TTC549 (cell line): Measurements from ENCODE around the gene SHB.

ENCODE experiments used
- FAIRE-seq: peaks from 2 replicates; lab custom pipeline; 2012; peaks lifted over from hg19 to GRCh38; lab: Jason Lieb, UNC

The SHB gene

DNA sequence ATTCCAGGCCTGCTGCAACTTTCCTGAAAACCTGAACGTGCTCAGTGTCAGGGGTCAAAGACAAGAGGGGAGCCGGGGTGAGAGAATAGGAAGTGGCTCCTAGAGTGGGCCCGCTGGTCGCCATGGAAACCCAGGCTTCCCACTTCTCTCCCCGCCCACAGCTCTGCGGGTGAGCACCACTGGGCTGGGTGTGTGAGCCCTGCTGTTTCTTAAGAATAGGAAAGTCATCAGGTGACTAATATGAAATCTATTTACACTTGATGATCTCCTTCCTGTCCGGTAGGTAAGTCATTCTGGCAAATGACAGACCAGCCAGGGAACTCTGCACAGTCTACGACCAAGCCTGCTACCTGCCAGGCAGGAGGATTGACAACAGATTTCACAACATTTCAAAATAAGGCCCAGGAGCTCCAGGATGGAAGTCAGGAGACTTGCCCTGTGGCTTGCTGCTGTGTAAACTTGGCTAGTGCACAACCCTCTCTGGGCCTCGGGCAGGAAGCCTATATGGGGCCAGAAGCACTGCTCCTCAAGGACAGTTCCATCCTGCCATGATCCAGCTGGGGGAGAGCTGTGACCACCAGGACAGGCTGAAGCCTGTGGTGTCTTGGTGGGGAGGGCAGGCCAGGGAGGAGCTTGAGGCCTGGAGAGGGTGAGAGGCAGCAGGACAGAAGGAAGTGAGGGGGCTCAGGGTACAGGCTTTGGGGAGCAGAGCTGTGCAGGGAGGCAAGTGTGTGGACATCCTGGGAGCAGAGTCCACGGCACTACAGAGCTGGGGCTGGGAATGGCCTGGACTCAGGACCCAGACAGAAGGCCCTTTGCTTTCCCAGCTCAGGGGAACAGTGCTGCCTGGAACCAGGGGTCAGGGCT lies 60.6 kb downstream of the SHB start:
- FAIRE-seq, result no peak

DNA sequence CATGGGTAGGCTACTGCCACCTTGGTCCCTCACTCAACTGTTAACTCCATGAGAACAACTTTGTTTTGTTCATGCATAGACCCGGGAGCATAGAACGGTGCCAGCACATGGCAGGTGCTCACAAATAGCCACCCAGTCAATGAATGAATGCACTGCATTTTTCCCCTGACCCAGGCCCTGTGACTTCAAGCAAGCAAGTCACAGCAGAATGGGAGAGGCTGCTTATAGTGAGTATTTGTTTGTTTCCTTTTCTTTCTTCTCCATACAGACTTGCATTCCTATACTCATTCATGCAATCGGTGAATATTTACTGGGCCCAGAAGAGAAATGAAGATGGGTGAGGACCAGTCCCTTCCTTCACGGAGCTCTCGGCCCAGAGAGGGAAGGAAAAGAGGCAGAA lies 62.0 kb downstream of the SHB start:
- no peak for FAIRE-seq

DNA sequence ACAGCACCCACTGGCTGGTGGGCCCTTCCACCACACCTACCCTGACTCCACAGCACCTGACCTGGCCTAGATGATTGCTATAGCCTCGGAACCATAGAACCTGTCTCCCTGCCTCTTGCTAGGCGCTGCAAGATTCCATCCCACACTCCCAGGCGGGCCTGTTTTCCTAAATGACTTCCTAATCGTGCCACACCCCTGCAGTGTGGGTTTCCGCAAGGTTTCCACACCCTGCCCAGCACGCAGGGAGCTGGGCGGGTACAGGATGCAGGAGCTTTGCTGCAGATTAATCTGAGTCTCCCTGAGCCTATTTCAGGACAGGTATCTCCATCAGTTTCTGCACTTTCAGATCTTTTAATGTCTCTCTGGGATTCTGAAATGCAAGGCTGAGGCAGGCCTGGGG lies 62.9 kb downstream of the SHB start:
- no peak for FAIRE-seq

DNA sequence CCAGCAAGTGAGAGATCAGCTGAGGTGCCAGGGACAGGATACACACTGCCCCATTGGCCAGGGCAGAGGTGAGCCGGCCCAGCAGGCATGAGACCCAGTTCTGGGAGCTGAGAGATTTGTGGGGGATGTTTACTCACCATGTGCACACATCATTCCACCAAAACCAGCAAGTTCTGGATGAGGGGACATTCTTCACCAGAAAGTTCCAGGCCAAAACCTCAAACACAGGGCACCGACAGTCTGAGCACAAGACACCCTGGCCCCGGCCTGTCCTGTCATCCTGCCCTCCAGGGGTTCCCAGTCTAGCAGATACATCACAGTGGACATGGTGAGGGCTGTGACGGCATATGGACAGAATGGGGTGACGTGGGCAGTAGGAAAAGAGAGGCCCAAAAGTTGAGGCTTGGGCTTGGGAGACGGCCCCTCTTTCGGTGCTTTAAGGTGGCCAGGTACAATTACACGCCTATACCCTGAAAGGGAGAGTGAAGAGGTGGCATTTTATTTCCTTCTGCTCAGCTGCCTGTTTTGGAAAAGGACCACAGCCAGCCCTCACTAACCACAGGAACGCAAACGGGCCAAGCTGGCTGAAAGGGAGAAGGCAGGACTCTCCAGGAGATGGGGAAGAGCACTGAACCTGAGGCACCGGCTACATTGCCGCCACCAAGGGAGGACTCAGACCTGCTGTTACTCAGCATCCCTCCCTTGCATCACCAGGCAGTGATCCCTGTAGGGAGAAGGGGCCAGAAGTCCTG lies 64.0 kb downstream of the SHB start:
- no peak for FAIRE-seq

DNA sequence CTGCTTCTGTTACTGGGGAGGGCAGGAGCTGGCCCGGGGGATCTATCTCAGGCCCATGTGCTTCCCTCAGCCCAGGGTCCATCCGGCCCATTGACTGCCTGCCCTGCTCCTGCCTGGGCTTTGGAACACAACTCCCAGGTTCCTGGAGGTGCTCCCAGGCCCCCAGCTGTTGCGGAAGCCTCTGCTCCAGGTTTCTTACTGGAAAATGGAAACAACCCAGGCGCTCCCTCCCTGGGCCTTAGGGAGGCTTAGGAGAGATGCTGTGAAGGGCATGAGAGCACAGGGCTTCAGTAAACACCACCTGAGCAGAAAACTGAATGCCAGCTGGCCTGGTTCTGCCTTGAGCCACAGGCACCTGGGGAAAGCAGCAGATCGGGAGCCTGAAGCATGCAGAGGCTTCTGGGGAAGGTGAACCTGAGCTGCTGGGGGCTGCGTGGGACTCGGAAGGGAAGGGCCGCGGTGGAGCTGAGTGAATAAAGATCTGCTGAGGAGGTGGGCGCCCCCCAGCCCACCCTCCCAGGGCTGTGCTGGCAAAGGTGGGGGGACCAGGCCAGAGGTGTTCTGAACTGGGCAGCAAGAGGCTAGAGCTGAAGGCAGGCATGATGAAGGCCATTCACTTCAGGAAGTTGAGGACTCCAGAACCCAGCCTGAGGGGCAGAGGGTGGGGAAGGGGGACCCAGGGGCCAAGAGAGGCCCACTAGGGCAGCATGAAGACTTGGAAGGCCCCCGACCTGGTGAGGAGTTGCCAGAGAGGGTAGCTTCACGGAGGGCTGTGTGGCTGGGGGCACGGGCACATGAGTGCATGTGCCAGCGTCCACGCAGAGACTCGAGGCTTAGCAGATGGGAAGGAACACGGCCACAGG lies 64.8 kb downstream of the SHB start:
- FAIRE-seq, result no peak

DNA sequence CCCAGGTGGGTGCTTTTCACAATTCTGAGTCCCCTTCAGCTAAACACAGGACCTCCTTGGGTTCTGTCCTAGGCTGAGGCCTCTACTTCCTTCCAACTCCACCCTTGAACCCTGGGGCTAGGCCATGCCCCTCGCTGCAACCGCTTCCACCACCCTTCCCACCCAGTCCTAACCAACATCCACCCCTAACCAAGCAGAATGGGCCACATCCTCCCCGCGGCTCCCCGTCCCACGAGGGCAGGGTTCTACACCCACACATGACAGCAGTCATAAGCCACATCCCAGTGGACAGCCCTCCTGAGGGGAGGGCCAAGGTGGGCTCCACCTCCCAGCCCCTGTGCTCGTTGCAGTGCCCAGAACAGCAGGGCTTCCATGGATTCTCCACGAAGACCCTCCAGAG lies 65.8 kb downstream of the SHB start:
- no peak for FAIRE-seq

DNA sequence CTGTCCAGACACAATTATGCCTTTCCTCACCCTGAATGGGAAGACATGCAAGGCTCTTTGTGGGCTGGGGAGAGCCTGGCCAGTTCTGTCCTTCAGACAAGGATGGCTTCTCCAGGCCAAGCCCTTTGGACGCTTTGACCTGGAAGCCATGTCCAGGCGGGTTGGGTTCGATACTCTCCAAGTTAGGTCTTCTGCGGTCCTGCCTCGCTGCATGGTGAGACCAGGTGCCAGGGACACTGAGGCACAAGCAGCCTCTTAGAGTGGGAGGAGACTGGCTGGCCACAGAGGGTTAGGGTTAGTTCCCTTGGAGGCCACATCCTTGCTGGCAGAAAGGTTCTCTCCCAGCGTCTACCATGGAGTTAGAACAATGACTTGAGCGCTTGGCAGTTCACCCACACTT lies 67.6 kb downstream of the SHB start:
- no peak for FAIRE-seq

DNA sequence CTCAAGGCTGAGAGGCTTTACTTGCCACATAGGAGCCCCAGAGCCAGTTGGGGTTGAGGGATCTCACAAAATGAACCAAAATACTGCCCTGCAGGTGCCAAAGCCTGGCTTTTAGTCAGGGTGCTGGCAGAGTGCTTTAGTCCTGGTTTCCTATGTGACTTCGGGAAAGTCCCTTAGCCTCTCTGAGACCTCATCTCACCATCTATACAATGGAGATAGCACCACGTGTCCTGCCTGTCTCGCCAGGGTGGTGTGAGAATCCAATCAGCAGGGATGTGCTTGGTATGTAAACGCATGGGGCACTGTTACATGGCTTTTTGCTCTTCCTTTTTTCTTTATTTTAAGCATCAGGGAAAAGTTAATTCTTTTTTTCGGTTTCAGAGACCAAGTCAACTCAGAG lies 68.3 kb downstream of the SHB start:
- no peak for FAIRE-seq

DNA sequence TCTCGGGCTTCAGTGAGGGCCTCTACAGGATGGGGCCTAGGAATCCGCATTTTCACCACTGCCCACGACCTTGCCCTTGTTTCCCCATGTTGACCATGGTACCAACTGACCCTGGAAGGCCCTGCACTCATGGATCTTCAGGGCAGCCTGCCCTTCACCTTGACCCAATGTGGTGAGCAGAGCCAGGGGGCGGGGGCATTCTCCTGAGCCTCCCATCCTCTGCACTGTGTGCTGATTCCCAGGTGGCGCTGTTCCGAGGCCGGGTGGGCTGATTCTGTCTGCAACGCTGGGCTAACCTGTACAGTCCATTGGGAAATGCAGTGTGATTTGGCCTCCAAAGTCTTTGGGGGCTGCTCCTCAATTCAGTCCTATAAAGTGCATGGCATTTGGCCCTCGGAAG lies 68.7 kb downstream of the SHB start:
- no peak for FAIRE-seq

DNA sequence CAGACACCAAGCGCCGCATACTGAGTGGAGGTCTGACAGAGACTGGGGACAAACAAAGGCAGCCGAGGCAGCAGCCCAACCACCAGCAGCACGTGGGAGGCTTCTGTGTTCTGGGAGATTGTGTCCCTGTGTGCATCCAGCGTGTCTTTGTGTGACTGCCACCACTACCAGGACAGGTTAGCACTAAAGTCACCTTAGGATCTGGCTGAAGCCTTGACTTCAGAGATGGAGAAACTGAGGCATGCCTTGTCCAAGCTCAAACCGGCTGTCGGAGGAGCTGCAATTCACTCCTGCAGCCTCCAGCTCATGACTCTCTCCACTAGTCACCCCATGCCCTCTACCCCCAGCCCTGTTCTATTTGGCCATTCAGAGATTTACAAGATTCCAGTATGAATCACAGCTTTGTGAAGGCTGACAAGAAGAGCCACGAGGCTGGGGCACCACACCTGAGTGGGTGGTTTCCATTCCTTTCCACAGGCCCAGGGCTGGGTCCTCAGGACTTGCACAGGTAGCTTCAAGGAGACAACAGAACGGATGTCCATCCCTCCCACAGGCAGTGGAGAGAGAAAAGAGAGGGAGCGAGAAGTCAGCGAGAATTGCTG lies 69.3 kb downstream of the SHB start:
- FAIRE-seq, result no peak

DNA sequence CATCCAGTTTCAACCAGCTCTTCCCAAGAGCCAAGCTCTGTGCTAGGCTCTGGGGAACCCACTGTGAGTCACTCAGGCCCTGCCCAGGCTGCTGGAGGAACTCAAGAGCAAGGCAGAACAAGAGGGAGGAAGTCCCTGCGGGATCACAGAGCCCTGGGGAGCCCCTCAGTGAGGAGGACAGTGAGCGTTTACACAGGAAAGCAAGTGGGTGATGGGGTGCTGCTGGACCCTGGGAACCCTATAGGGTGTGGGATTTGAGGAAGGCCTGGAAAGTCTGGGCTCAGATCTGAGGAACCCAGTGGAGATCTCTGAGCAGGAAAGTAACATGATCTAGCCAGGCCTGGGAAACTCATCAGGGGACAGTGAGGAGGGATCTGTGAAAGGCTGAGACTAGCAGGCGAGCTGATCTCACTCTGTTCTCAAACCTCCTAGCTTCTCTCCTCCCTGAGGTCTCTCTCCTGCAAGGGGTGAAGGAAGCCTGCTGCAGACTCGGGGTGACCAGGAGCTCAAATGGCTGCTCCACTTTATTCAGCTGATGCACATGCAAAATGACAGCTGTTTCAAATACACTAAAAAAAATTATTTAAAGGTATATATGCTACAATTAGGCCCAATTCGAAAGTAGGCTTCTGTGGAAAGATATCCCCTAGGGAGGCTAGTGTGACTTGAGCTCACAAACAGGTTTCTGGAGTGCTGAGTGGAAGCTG lies 70.0 kb downstream of the SHB start:
- FAIRE-seq, result no peak

DNA sequence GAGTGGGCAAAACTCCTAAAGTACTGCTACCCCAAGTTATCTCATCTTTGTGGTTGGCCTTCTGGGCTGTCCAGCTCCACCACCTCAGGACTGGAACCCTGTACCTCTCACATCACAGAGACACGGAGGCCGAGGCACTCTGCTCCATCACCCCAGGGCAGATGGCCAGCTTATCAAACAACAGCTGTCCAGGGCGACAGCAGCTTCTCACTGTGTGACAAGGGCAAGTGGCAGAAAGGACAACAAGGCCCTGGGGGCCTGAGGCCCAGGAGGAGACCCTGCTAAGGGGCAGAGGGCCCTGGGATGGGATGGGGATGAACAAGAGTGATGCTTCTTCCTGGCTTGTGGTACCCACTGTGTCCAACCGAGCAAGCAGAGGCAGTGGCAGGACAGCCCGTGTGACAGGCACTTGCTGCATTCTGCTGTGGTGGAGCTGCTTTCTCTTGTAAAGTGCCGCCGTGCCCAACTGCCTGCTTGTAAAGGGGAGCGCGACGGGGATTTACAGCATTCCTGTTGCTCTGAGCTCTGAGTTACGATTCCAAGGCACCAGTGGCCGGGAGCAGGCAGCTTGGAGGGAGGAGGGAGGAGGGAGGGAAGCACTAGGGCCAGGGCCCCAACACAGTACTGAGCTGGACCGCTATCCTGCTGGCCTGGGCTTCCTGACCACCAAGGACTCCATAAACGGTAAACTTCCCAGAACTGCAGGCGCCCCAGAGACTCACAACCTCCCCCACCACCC lies 71.2 kb downstream of the SHB start:
- no peak for FAIRE-seq

DNA sequence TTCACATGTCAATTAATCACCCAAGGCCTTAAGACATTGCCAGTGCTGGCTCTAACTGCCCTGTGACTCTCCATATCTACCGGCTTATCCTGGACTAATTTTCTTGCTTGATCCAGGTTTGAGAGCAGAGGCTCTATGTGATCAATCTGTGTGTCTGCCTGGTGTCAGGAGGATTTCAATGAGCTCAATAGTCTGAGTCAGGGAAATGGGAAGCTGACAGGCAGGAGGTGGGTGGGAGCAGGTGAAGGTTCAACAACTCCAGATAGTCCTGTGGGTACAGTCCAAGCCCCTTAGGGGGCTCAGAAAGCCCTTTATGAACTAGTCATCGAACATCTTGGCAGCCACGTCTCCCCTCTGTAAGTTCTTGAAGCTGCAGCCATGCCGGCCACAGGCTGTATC lies 72.2 kb downstream of the SHB start:
- no peak for FAIRE-seq

DNA sequence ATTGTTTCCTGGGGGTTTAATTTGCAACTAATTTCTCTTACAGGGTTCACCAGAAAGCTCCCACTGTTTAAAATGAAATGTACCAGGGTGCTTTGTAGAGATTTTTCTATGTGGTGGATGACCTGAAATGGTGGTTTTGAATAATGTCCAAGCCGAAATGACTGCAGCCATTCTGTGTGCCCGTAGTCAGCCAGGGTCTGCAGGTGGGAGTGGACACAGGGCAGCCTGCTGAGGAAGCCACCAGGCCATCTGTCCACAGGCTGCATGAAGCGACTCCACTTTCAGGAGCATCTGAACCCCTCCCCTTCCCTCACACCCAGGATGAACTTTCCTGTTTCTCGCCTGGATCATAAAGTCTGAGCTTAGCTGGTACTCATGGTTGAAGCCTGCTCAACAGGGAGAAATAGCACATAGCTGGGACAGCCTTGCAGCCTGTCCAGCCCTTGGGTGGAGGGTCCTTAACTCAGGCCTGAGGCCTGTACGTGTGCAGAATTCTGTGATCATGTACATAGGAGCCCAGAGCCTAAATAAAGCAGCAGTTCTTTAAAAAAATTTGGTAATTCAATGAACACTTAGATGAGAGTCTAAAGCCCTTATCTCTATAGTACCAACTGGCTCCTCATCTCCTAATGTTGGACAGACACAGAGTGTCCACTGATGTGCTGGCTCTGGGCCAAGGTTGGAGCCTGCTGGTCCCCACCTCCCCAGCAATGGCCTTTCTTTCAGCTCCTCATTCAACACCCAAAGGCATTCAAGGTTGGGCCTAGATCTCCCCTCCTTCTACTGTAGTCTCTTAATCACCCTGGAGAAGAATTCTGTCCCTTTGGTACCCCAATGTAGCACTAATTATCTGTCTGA lies 72.8 kb downstream of the SHB start:
- no peak for FAIRE-seq

DNA sequence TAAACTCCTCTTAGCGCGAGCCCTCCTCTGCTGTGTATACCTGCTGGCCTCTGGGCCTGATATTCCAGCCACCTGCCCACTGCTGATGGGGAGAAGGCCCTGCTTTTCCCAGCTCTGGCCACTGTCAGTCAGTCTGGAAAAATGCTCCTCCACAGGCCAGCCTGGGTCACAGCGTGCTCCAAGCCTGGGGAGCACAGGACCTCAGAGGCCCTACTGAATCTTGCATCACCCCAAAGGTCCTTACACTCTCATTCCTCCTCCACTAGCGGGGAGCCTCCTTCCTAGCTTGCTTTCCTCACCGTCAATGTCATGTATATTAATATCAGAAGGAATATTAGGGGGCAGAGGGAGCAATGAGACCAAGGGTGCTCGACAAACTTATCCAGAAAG lies 73.7 kb downstream of the SHB start:
- FAIRE-seq, result no peak

DNA sequence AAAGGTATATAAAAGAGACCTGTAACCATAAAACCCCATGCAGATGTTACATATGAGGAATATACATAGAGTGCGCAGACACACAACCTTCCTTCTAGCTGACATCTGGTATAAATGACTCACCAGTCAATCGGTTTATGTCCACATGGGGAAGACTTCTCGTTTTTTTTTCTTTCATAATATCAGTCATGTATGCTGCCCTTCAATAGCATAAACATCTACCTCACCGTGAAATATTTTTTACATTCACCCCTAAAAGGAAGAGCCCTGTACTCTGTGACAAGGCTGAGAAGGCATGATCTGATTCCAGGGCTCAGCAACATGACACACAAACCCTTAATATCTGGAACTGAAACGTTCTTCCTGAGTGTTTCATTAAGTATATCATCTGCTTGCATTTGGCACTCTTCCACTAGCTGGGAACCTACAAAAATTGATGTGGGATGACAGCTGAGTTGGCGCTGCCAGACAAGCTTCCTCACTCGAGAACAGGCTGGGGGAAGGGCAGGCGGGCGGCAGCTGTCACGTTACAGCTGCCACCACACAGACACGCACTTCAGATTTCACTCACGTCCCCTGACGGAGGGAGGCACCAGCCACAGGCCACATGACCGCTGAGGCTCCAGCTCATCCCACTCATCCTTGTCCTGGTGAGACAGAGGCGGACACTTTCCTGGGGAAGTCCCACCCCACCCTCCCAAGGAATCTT lies 74.2 kb downstream of the SHB start:
- no peak for FAIRE-seq

DNA sequence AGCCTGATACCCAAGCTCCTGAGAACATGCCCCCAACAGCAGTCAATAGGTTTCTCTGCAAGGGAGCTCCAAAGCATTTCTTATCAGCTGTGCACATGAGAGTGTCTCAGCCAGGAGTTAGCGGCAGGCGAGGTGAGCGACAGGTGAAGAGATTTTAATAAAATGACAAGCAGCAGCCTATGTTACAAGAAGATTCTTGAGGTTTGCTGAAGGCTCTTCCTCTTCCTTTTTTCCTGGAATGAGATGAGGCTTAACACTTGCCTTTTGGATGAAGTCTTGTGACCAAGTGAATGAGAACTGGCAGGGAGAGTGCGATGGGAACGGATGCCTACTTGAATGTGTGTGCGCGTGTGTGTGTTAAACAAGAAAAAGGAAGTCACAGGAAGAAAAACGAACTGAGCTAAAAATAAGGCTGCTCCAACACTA lies 76.1 kb downstream of the SHB start:
- no peak for FAIRE-seq

DNA sequence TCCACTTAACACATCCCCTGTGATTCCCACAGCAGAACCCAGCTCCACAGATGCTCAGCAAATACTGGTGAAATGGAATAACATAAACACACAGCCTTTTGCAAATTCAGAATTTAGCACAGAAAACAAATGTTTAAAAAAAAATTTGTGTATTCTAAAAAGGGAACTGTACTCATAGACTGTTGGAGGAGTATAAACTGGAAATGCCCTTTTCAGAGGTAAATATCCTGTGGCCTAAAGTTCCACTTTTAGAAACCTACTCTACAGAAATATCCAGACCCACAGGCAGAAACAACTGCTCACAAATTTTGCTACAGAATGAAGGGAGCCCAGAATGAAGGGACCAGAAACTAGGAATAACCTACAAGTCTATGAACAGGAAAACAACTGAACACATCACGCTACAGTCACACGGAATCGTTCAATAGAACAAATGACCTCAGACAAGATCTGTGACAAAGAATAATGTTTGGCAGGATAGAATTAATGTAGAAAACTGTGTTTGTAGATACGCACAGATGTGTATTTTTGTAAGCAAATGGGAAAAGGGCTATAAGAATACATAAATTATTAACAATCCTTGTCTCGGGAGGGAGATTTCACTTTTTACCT lies 78.5 kb downstream of the SHB start:
- FAIRE-seq, result no peak

DNA sequence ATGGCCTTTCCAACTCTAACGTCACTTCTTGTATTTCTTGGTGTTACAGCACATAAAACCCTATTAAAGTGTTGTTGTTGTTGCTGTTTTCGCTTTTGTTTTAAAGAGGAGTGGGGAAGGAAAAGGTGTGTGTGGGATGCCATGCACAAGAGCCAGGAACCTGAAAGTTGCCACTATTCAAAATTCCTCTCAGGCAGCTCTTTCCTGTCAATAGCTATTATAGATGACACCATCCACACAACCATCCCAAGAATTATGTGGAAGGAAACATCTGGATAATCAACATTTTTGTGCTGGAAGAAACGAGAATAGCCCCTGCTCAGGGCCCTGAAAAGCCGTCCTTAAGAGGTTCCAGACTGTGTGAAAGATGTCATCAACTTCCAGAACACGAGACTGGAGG lies 79.3 kb downstream of the SHB start:
- no peak for FAIRE-seq
